ENCODE results near the gene PHOX2A. TPM values are rescaled to one million over a fixed set of nuclear protein-coding genes. Genes with fewer than 3 reads are reported as not detected.
A peak's percentile ranks its signal among the peaks of the same experiment; 100 is the strongest.

PHOX2A gene
- total and polyA plus RNA-seq, 2 of the 13 experiments (the other 11 are each of a cell fraction or from before 2014, with no cell fraction given), result not detected

DNA sequence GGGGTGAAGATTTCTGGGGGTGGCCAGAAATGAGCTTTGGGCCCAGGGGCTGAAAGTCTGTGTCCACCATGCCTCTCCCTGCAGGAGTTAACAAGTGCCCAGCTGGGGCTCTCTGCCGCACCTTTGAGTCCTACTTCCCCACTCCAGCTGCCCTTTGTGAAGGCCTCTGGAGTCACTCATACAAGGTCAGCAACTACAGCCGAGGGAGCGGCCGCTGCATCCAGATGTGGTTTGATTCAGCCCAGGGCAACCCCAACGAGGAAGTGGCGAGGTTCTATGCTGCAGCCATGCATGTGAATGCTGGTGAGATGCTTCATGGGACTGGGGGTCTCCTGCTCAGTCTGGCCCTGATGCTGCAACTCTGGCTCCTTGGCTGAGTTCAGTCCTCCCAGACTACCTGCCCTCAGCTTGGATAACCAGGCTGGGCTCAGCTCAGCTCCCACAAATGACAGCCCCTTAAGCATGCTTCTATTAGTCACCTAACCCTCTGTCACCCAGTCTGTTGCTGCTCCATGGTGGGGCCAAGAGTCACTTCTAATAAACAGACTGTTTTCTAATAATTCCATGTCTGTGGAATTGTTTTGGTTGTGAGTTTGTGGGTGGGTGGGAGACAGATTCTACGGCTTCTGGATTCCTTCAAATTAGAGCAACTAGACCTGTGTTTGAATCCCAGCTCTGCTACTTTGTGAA is 22.4 kb downstream of the PHOX2A start:
- WGBS (ENCODE audit: low lambda C conversion rate), result 15% methylated on average over 5 of the region's 7 CpGs

More for the DNA sequence above, 22.4 kb downstream of the PHOX2A start:
- no peaks in the 10 kb centered on the region for H3K36me3 ChIP-seq (replicated peaks in 1 of 2; ENCODE audit: control insufficient read depth in 1 of 2, insufficient read depth in 2 of 2, low read length in 2 of 2)
- DNase-seq (ENCODE audit: low spot score), result no peak
- in situ Hi-C loops (cut with HindIII; ENCODE audit: extremely low pct_ligation_motif_present, low pct_unique_long_range_greater_than_20kb), result no loop called here
- H3K27ac ChIP-seq (ENCODE audit: extremely low read length, insufficient read depth, low read length), result no peak overlapping the region
- H3K79me2 ChIP-seq (ENCODE audit: insufficient read depth, low read length), result peaks cover 7% of the 10 kb centered on the region
- peak overlapping the region; percentile 93 for H3K4me2 ChIP-seq (ENCODE audit: low read depth, low read length)
- no peak overlapping the region for H2AFZ ChIP-seq (ENCODE audit: low read length)
- CTCF ChIA-PET (ENCODE audit: low intra/inter-chr PET ratio, low total read pairs), result no interaction called here
- H4K20me1 ChIP-seq (ENCODE audit: insufficient read depth, low read length), result no peaks in the 10 kb centered on the region
- intact Hi-C loops (cut with micrococcal nuclease; ENCODE audit: unreplicated experiment), result no loop called here
- no peak for FAIRE-seq
- no peak overlapping the region for H3K9ac ChIP-seq (ENCODE audit: insufficient read depth, low read depth, low read length)
- peak; percentile 3; the same call in 1 of the 3 replicates for ATAC-seq
- TF ChIP-seq SP4 (CRISPR knock-in tag; IDR thresholded peaks at IDR 0.05) (0 out of 2 replicates have a peak, but pooled peaks have one; percentile 26), ZZZ3 (CRISPR knock-in tag; IDR thresholded peaks at IDR 0.05; ENCODE audit: borderline replicate concordance) (no peak), ZSCAN29 (CRISPR knock-in tag; conservative IDR thresholded peaks at IDR 0.05) (no peak), SOX5 (CRISPR knock-in tag; IDR thresholded peaks at IDR 0.05; ENCODE audit: borderline replicate concordance) (no peak), TAF1 (CRISPR knock-in tag; IDR thresholded peaks at IDR 0.05) (no peak), BORCS8-MEF2B (CRISPR knock-in tag; IDR thresholded peaks at IDR 0.05) (0 out of 2 replicates have a peak, but pooled peaks have one; percentile 19)
- TF ChIP-seq, protein P1, sequence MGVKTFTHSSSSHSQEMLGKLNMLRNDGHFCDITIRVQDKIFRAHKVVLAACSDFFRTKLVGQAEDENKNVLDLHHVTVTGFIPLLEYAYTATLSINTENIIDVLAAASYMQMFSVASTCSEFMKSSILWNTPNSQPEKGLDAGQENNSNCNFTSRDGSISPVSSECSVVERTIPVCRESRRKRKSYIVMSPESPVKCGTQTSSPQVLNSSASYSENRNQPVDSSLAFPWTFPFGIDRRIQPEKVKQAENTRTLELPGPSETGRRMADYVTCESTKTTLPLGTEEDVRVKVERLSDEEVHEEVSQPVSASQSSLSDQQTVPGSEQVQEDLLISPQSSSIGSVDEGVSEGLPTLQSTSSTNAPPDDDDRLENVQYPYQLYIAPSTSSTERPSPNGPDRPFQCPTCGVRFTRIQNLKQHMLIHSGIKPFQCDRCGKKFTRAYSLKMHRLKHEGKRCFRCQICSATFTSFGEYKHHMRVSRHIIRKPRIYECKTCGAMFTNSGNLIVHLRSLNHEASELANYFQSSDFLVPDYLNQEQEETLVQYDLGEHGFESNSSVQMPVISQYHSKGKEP (CRISPR knock-in tag; IDR thresholded peaks at IDR 0.05), result no peak
- TF ChIP-seq, protein P2, sequence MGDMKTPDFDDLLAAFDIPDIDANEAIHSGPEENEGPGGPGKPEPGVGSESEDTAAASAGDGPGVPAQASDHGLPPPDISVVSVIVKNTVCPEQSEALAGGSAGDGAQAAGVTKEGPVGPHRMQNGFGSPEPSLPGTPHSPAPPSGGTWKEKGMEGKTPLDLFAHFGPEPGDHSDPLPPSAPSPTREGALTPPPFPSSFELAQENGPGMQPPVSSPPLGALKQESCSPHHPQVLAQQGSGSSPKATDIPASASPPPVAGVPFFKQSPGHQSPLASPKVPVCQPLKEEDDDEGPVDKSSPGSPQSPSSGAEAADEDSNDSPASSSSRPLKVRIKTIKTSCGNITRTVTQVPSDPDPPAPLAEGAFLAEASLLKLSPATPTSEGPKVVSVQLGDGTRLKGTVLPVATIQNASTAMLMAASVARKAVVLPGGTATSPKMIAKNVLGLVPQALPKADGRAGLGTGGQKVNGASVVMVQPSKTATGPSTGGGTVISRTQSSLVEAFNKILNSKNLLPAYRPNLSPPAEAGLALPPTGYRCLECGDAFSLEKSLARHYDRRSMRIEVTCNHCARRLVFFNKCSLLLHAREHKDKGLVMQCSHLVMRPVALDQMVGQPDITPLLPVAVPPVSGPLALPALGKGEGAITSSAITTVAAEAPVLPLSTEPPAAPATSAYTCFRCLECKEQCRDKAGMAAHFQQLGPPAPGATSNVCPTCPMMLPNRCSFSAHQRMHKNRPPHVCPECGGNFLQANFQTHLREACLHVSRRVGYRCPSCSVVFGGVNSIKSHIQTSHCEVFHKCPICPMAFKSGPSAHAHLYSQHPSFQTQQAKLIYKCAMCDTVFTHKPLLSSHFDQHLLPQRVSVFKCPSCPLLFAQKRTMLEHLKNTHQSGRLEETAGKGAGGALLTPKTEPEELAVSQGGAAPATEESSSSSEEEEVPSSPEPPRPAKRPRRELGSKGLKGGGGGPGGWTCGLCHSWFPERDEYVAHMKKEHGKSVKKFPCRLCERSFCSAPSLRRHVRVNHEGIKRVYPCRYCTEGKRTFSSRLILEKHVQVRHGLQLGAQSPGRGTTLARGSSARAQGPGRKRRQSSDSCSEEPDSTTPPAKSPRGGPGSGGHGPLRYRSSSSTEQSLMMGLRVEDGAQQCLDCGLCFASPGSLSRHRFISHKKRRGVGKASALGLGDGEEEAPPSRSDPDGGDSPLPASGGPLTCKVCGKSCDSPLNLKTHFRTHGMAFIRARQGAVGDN (CRISPR knock-in tag; IDR thresholded peaks at IDR 0.05), result peak; percentile 15; the same call in 1 of the 2 replicates
- BruUV-seq (replicated peaks), result no TSS peak
- peaks cover 3 to 25% of the 10 kb centered on the region in 2 experiments; a peak in 3 of 5 replicates for H3K27me3 ChIP-seq (ENCODE audit: control insufficient read depth in 1 of 2, insufficient read depth in 2 of 2, low read length in 2 of 2)
- no peaks in the 10 kb centered on the region for H3K9me3 ChIP-seq (ENCODE audit: low read length)
- H3K4me1 ChIP-seq (ENCODE audit: insufficient read depth, low read length), result peaks cover 31% of the 10 kb centered on the region
- H3K4me3 ChIP-seq (replicated peaks in 1 of 3; ENCODE audit: insufficient read depth in 1 of 3, low read depth in 2 of 3, low read length in 3 of 3), result no peak overlapping the region
- POLR2A ChIA-PET, result interaction anchor here (1.7 kb wide), 1 partner anchor 13 kb away, joined by 4 read pairs; no protein-coding TSS in a partner anchor
